ENCODE data around the gene POC5.

DNA sequence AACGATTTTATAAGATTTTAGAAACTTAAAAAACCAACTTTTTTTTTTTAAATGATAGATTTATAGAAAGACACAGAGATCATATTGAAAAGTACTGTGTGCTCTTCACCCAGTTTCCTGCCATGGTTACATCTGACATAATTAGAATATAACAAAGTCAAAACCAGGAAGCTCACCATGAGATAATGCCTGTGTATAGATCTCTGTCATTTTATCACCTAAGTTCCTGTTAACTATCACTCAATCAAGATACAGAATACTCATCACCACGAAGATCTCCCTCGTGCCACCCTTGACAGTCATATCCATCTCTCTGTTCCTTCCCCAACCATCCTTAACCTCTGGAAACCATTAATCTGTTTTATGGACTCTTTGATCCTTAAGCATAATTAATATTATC, 39.1 kb downstream of the POC5 start:
- TF ChIP-seq, protein P1, sequence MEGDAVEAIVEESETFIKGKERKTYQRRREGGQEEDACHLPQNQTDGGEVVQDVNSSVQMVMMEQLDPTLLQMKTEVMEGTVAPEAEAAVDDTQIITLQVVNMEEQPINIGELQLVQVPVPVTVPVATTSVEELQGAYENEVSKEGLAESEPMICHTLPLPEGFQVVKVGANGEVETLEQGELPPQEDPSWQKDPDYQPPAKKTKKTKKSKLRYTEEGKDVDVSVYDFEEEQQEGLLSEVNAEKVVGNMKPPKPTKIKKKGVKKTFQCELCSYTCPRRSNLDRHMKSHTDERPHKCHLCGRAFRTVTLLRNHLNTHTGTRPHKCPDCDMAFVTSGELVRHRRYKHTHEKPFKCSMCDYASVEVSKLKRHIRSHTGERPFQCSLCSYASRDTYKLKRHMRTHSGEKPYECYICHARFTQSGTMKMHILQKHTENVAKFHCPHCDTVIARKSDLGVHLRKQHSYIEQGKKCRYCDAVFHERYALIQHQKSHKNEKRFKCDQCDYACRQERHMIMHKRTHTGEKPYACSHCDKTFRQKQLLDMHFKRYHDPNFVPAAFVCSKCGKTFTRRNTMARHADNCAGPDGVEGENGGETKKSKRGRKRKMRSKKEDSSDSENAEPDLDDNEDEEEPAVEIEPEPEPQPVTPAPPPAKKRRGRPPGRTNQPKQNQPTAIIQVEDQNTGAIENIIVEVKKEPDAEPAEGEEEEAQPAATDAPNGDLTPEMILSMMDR (CRISPR knock-in tag; IDR thresholded peaks at IDR 0.05): no peak
- TF ChIP-seq ZNF367 (CRISPR knock-in tag; IDR thresholded peaks at IDR 0.05; ENCODE audit: borderline replicate concordance): no peak
- no peak for TF ChIP-seq GMEB1 (CRISPR knock-in tag; IDR thresholded peaks at IDR 0.05; ENCODE audit: borderline replicate concordance)
- no peak for TF ChIP-seq POLR2AphosphoS5 (IDR thresholded peaks at IDR 0.05; ENCODE audit: low read depth, low read length)
- no peak for TF ChIP-seq TOE1 (CRISPR knock-in tag; IDR thresholded peaks at IDR 0.05)
- TF ChIP-seq ZNF749 (CRISPR knock-in tag; IDR thresholded peaks at IDR 0.05; ENCODE audit: borderline replicate concordance): no peak
- TF ChIP-seq EZH2 (conservative IDR thresholded peaks at IDR 0.05; ENCODE audit: low read depth, low read length): no peak
- no peak for TF ChIP-seq NKX3-1 (CRISPR knock-in tag; IDR thresholded peaks at IDR 0.05)
- TF ChIP-seq ZNF678 (CRISPR knock-in tag; IDR thresholded peaks at IDR 0.05): no peak
- no peak for TF ChIP-seq NR2C2 (CRISPR knock-in tag; IDR thresholded peaks at IDR 0.05; ENCODE audit: borderline replicate concordance)
- no peak for TF ChIP-seq GABPB1 (CRISPR knock-in tag; IDR thresholded peaks at IDR 0.05)
- TF ChIP-seq ZFP91 (CRISPR knock-in tag; IDR thresholded peaks at IDR 0.05; ENCODE audit: borderline replicate concordance): no peak
- no peak for TF ChIP-seq CEBPB (IDR thresholded peaks at IDR 0.05; ENCODE audit: borderline replicate concordance, low read depth, low read length)
